Hippocampal formation (tissue), 2 donors: ENCODE results near the gene SAMD8.
"Not testable (repeated sequence)": the region's sequence is repeated elsewhere in the genome, so short reads cannot be mapped to it uniquely, and the experiment has no call there.

Source experiments
- DNase-seq, 2 donors: peaks; one replicate each; lab custom pipeline; 2025; lab: John Stamatoyannopoulos, UW

SAMD8 gene

GRCh38 chr10:75107756-75108683 lies 3.4 kb upstream of the SAMD8 start:
- no peak for DNase-seq

DNA sequence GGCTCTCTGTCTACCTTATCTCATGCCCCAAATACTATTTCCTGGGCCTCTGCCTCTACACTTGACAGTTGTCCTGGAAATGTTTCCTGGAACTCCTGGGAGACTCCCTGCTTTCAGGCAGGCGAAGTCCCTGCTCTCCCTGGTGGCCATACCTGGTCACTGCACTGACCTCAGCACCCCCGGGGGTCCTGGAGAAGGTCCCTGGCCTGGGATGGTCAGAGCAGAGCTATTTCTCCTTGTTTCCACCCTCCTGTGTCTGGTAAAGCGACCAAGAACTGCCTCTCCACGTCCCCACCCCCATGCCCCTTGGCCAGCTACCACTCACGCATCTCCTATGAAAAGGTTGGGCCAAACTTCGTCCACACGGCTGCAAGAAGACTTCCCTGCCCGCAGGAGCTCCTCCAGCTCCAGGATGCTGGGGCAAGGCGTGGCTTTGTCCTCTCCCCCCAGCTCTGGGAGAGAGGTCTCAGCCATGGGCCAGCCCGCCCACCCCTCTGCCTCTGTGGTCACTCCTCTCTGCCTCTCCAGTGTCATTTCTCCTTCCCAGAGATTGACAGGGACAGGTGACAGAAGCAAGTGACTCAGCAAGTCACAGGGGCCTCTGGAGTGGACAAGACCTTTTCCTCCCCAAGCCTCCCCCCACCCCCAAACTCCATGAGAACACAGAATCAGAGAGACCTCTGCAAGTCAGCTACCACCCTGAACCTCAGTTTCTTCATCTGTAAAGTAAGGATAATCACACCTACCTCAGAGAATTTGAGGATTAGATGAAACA lies 2.6 kb upstream of the SAMD8 start:
- no peak for DNase-seq

- no peak for DNase-seq
Measured at GRCh38 chr10:75109459-75109778, 2.0 kb upstream of the SAMD8 start.

GRCh38 chr10:75110006-75110632 lies 1.3 kb upstream of the SAMD8 start:
- DNase-seq = no peak

DNA sequence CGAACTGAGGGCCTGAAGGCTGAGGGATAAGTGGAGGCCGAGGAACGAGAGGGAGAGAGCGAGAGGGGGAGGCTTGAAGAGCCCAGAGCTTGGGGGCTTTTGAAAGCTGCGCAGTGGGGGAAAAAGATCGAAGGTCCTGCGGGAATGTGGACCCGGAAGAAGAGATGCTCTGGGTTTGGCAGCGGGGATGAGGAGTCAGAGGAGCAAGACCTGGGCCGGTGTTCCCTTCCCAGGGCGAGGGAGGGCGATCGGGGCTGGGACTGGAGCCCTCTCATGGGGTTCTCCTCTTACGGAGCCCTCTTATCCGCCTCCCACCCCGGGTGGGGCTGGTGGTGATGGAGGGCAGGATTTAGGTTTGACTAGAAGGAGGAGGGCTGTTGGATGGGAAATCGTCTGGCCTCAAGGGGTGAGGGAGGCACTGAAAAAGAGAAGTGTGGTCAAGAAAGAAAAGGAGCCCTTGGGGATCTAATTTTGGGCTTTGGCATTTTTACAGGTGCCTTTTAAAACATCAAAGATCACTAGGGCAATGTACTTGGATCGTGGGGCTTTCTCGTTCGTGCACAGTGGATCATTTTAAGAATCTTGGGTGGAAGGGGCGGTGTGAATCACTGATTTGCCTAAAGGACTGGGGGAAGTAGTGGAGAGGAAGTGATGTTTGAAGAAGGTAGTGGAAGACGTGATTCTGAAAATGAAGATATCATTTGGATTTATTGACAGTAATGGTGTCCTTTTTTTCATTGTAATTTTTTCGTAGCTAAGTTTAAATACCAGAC lies 637 bp downstream of the SAMD8 start:
- DNase-seq = peak; percentile 69 to 73

- DNase-seq = no peak
Measured at GRCh38 chr10:75115137-75115536, 3.7 kb downstream of the SAMD8 start.

- not testable (repeated sequence) for DNase-seq
Measured at GRCh38 chr10:75116941-75117775, 5.7 kb downstream of the SAMD8 start.

GRCh38 chr10:75117995-75118394 lies 6.5 kb downstream of the SAMD8 start:
- peak in 1 of 2 donors; percentile 42 for DNase-seq

GRCh38 chr10:75119444-75120066 lies 8.1 kb downstream of the SAMD8 start:
- DNase-seq = not testable (repeated sequence)

GRCh38 chr10:75121322-75121721 lies 9.9 kb downstream of the SAMD8 start:
- DNase-seq = no peak

DNA sequence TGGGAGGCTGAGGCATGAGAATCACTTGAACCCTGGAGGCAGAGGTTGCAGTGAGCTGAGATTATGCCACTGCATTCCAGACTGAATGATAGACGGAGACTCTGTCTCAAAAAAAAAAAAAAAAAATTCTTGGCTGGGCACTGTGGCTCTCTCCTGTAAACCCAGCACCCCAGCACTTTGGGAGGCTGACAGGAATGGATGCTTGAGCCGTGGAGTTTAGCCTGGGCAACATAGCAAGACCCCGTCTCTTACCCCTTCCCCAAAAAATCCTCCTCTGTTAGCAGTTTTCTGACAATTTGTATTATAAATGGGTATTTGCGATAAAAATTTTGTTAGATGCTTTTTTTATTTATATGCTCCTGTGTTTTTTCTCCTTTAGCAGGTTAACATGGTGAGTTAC lies 11.0 kb downstream of the SAMD8 start:
- no peak for DNase-seq

DNA sequence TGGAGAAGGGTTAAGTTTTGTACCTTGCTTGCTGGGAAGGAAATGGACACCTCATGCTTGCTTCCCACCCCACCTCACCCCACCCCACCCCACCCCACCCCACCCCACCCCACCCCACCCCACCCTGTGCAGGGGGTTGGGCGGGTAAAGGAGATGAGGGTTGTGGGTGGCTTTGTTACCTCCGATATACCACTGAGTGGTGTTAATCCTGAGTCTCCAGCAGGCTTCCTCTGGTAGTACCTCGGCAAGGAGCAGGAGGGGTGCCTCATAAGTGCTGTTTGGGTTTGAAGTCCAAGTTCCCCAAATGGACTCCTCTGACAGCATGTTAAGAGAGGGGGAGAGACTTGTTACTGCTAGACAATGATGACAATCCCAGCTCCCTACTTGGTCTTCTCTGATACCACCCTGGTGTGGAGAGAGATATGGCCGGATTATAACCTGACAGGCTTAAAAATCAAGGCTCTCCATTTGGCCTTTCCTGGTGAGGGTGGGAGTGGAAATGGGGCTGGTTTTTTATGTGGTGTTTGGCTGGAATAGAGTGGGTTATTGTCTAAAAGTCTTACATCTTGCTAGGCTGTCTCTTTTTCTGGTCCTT lies 11.7 kb downstream of the SAMD8 start:
- no peak for DNase-seq

DNA sequence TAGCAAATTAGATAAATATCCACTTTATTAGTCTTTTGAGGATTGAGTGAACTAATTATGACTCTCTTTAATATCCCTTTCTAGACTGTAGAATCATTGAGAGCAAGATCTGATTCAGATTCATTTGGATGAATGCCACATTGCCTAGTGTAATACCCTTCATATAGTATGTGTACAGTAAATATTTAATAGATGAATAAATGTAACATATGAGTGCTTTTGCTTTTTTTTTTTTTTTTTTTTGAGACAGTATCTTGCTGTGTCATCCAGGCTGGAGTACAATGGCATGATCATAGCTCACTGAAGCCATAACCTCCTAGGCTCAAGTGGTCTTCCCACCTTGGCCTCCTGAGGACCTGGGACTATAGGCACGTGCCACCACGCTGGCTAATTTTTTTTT lies 14.8 kb downstream of the SAMD8 start:
- DNase-seq = no peak

- DNase-seq = no peak
Measured at GRCh38 chr10:75127471-75127870, 16.0 kb downstream of the SAMD8 start.

GRCh38 chr10:75128985-75129384 lies 17.5 kb downstream of the SAMD8 start:
- DNase-seq = not testable (repeated sequence)

DNA sequence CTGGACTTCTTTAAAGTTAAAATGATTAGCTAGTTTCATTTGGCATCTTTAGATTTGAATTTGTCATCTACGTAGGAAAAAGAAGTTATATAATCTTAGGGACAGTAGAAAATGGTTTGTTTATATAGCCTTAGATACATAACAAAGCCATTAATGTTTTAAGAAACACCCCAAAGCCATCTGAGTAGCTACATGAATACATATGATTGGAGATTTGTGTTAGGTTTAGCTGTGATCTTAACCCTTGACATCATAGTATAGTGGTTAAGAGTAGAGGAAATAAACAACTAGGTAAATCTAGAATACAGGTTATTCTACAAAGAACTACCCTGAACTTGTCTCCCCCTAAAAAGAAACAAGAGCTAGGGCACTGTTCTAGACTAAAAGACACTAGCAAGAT lies 18.1 kb downstream of the SAMD8 start:
- DNase-seq = no peak

DNA sequence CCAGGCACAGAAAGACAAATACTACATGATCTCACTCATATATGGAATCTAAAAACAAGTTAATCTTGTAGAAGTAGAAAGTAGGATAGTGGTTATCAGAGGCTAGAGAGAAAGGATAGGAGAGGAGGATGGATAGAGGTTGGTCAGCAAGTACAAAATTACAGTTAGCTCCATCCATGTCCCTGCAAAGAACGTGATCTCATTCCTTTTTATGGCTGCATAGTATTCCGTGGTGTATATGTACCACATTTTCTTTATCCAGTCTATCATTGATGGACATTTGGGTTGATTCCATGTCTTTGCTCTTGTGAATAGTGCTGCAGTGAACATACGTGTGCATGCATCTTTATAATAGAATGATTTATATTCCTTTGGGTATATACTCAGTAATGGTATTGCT lies 22.2 kb downstream of the SAMD8 start:
- not testable (repeated sequence) for DNase-seq

GRCh38 chr10:75136346-75136745 lies 24.9 kb downstream of the SAMD8 start:
- DNase-seq = no peak

GRCh38 chr10:75137533-75138438 lies 26.3 kb downstream of the SAMD8 start:
- DNase-seq = no peak
